ENCODE data around the gene CHADL.

CHADL gene

GRCh38 chr22:41231369-41231768 lies 9.4 kb downstream of the CHADL start:
- no peak for DNase-seq (ENCODE audit: low read depth in 2 of 2)

GRCh38 chr22:41230401-41230785 lies 10.3 kb downstream of the CHADL start:
- DNase-seq (ENCODE audit: low read depth in 2 of 2), result no peak

DNA sequence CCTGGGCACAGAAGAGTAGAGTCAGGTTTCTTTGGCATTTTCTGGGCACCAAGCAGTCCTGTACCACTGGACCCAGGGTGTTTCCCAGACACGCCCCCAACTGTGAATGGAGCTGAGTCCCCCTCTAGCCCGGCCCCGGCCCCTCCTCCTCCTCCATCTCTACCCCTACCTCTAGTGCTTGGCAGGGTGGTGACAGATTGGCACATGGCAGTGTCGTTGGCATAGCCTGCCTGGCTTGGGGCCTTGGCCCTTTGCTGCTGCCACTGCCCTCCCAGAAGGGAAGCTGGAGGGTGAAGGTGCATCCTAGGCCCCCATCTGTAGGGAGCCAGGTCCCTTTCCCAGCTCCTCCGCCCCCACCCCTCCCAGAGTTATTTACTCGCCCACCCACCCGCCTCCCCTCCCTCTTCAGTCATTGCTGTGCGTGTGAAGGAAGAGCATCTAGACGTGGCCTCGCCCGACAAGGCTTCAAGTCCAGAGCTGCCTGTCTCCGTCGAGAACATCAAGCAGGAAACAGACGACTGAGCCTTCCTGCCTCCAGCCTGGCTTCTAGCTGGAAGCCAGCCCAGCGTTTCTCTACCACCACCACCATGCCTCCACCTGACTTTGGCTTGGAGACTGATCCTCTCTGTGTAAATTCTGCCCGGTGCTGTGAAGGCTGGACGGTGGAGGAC lies 10.9 kb downstream of the CHADL start:
- no peak for DNase-seq (ENCODE audit: low read depth in 2 of 2)

DNA sequence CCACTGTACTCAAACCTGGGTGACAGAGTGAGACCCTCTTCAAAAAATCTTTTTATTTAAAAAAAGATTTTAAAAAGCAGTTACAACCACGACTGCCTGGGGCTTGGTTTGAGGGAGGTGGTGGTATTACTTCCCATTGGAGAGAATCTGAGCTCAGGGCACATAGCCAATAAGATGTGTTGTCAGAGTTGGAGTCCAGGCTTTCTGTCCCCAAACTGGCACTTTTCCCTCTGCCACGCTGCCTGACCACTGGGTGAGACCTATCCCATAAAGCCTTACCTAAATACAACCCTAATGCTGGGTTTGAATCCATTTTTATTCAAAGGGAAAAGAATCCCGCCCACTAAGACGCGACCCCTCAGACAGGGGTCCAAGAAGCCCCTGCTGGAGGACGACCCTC lies 11.5 kb downstream of the CHADL start:
- no peak for DNase-seq (ENCODE audit: low read depth in 2 of 2)

- DNase-seq (ENCODE audit: low read depth in 2 of 2), result no peak
Measured at GRCh38 chr22:41226723-41227655, 13.7 kb downstream of the CHADL start.

DNA sequence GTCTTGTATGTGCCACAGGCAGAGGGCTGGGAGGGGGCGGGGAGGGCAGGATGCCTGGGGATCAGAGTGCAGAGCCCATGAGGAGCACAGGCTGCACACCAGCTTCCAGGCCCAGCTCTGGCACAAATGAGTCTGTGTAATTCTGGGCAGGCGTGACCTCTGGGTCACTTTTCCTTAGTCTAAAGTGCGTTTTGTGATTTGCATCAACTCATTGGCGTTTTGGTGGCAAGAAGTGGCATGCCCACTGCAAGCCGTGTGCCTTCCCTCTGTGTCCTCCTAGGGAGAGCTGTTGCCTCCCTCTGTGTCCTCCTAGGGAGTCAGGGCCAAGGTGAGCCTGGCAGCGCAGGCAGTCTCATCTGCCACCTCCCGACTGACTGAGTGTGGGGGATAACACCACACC lies 17.2 kb downstream of the CHADL start:
- no peak for DNase-seq (ENCODE audit: low read depth in 2 of 2)

- DNase-seq (ENCODE audit: low read depth in 2 of 2), result no peak
Measured at GRCh38 chr22:41222846-41223507, 17.8 kb downstream of the CHADL start.

DNA sequence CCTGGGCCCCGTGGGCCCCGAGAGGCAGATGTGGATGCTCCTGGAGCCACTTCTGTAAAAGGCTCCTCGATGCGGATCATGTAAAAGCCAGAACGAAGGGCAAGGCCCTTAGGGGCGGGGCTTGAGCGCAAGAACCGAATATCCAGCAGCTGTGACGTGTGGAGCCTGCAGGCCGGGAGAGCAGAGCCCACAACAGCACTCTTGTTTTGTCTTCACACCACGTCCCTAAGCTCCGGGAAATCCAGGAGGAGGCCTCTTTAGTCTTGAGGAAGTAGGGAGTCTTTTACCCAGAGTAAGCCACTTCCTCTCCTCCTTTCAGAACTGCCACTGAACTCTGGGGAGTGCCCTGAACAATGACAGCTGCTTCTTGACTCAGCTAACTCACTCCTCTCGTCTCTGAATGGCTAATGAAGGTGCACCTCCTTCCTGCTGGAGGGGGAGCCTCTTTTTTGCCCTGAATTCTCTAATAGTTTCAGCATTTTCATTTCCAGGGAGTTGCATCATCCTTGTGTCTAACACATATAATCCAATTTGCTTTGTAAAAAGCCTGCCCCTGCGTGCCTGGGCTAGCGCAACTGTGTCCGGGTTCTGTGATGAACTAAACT lies 23.1 kb downstream of the CHADL start:
- no peak for DNase-seq (ENCODE audit: low read depth in 2 of 2)

- DNase-seq (ENCODE audit: low read depth in 2 of 2), result no peak
Measured at GRCh38 chr22:41216984-41217383, 23.7 kb downstream of the CHADL start.

- DNase-seq (ENCODE audit: low read depth in 2 of 2), result no peak
Measured at GRCh38 chr22:41215926-41216325, 24.8 kb downstream of the CHADL start.

DNA sequence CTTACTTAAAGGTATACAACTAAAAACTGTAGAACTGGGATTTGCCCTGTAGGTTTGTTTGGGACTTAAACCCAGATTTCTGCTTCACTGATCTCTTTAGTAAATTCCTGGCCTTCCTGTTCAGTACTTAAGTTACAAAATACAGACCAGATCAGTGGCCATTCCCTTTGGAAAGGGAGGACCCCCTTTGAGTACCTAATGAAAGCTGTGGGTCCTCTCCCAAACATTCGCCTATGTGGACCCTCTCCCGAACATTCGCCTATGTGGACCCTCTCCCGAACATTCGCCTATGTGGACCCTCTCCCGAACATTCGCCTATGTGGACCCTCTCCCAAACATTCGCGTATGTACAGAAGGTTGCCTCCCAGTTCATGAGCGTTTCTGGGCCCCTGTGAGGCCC lies 25.3 kb downstream of the CHADL start:
- DNase-seq (ENCODE audit: low read depth in 2 of 2), result no peak

DNA sequence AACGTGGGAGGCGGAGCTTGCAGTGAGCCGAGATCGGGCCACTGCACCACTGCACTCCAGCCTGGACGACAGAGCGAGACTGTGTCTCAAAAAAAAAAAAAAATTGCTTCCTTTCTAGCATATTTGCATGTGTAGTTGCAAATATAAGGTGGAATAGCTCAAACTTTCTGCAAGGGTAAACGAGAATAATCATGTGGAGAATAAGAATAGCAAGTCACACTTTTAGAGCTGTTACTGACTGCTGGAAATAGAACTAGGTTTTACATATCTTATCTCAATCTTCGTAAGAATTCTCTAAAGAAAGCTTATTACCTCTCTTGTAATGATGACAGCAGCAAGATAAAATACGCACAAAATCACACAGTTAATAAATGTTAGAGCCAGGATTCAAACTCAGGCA lies 34.0 kb downstream of the CHADL start:
- DNase-seq (ENCODE audit: low read depth in 2 of 2), result no peak

DNA sequence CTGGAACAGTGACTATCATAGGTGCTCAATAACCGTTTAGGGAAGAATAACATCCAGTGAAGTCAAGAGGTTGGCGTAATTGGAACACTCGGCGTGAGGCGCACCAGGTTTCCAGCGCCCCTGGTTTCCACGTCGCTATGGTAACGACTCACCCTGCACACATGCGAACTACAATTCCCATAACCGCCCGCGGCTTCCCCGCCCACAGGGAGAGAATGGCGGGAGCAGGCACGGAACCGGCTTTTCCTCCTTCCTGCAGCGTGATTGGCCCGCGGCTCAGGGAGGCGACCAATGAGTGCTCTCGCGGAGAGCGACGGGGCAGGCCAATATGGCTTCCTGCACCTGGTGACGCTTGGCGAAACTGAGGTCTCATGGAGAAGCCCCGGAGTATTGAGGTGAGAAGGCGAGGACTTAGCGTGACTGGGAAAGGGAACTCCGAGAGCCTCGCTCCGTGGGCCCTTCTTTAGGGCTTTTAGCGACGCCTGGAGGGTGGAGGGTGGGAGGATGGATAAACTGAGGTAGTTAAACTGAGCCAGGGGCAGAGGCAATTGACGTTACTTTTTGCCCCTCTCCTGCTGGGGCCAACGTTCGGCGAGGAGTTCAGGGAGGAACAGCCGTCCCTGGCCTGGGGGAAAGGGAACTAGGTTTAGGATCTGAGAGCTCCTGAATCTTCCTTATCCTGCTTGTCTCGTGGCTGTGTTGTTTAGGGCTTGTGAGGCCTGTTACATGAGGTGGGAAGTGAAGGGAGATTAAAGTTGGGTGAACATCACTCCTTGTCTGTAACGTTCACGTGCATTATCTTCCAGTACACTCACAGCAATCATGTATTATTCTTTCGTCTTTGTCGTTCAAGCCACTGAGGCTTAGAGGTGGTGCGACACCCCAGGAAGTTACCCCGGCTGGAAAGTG lies 35.5 kb downstream of the CHADL start, which contains the start of gene L3MBTL2:
TSS of gene L3MBTL2 (plus strand) at position 321 of the 909 bp plus-strand sequence. CDS start at position 372, 51 bp downstream.
- DNase-seq (ENCODE audit: low read depth in 2 of 2), result peak; percentile 95 to 96

DNA sequence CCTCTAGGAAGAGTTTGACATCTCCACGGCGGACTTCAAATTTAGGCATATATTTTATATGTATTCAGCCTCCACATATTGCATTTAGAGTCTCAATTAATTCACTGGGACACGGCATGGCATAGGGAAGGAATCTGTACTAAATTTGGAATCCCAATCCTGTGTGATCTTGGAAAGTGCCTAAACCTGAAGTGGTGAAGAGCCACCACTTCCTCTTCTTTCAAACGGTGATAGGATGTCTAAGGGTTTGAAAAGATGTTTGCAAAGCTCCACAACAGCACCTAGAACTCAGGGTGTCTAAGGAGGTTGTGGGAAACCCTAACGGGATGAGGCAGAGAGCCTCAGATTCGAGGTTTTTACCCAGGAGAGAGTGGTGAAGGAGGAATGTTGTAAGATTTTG lies 36.7 kb downstream of the CHADL start:
- DNase-seq (ENCODE audit: low read depth in 2 of 2), result no peak

GRCh38 chr22:41203118-41203517 lies 37.6 kb downstream of the CHADL start:
- DNase-seq (ENCODE audit: low read depth in 2 of 2), result no peak

DNA sequence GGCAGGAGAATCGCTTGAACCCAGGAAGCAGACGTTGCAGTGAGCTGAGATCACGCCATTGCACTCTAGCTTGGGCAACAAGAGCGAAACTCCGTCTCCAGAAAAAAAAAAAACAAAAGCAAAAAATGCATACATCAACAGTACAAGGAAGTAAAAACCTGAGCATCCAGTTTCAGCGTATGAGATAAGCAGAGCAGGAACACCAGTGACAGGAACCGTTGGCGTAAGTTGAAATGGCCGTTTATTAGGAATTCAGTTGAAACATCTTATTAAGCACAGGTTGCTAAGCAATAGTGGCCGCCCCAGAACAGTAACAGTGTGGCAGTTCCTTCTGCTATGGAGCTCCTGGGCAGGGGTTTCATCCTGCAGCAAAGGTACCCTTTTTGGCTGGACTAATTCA lies 39.6 kb downstream of the CHADL start:
- no peak for DNase-seq (ENCODE audit: low read depth in 2 of 2)

GRCh38 chr22:41198027-41198580 lies 42.6 kb downstream of the CHADL start:
- peak; percentile 25 to 39 for DNase-seq (ENCODE audit: low read depth in 2 of 2)

DNA sequence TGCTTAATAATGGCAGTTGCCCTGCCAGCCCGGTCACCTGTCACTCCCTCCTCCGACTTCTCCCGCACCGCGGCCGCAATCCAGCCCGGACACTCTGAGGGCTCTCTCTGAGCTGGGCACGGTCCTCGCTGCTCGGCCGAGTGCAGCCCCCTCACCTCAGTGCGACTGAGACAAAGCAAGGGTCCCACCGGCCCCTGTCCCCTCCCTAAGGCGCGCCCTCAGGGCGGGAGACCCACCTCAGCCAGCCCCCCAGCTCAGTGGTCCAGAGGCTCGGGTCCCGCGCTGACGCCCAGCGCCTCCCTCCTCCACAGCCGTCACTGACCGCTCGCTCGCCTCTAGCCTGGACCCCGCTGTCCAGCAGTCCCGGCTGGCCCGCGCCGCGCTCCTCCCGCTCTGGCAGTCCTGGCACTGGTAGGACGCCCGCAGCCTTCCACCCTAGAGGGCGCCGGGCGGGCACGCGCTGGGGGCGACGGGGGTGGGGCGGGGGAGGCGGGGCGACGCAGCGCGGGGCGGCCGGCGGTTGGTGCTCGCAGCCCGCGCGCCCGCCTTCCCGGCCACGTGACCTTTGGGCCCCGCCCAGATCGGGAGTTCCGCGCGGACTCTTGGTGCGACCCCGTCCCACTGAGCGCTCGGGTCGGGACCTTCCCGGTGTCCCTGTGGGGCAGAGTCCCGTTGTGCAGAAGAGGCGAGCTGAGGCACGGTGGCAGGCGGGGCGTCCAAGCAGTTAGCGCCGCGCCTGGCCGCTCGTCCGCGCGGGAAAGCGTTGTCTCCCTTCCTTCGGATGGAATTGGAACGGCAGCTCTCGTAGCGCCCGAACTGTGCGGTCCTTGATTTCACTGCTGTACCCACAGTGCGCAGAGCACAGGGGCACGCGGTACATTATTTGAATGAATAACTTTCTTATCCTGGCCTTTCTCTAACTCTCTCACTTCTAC lies 43.4 kb downstream of the CHADL start:
- DNase-seq (ENCODE audit: low read depth in 2 of 2), result peak; percentile 72 to 87

GRCh38 chr22:41193829-41194228 lies 46.9 kb downstream of the CHADL start:
- DNase-seq (ENCODE audit: low read depth in 2 of 2), result no peak

DNA sequence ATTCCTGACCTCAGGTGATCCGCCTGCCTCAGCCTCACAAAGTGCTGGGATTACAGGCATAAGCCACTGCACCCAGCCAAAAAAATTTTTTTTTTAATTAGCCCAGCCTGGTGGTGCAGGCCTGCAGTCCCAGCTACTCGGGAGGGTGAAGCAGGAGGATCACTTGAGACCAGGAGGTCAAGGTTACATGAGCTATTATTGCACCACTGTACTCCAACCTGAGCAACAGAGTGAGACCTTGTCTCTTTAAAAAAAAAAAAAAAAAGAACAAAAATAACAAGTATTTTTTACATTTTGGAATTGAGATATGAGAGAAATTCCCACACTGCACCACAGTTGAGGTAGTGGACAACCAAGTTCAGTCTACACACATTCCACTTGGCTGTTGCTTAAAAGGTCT lies 49.3 kb downstream of the CHADL start:
- no peak for DNase-seq (ENCODE audit: low read depth in 2 of 2)
